ENCODE data around the gene RTN4RL1. TPM values are rescaled to one million over a fixed set of nuclear protein-coding genes. Genes with fewer than 3 reads are reported as not detected.

RTN4RL1 gene
- total and polyA plus RNA-seq, 2 of the 13 experiments (the other 11 are each of a cell fraction or from before 2014, with no cell fraction given), result 0.01 TPM; not detected in 1

- TF ChIP-seq HMGXB3 (CRISPR knock-in tag; IDR thresholded peaks at IDR 0.05; ENCODE audit: borderline replicate concordance) (no peak), FOXJ3 (CRISPR knock-in tag; IDR thresholded peaks at IDR 0.05; ENCODE audit: borderline replicate concordance) (no peak), TAF15 (IDR thresholded peaks at IDR 0.05; ENCODE audit: low read depth, low read length, poor library complexity, severe bottlenecking) (no peak), HNF4A (CRISPR knock-in tag; IDR thresholded peaks at IDR 0.05) (peak; percentile 80), FLYWCH1 (CRISPR knock-in tag; IDR thresholded peaks at IDR 0.05) (no peak), RAD21 (CRISPR knock-in tag; IDR thresholded peaks at IDR 0.05) (no peak), SKI (IDR thresholded peaks at IDR 0.05; ENCODE audit: partially characterized antibody) (no peak), SRY (CRISPR knock-in tag; IDR thresholded peaks at IDR 0.05) (no peak), ESRRA (CRISPR knock-in tag; IDR thresholded peaks at IDR 0.05; ENCODE audit: low read depth) (no peak), ZNF562 (CRISPR knock-in tag; IDR thresholded peaks at IDR 0.05; ENCODE audit: borderline replicate concordance) (no peak), PHB2 (IDR thresholded peaks at IDR 0.05; ENCODE audit: partially characterized antibody) (no peak), HBP1 (CRISPR knock-in tag; IDR thresholded peaks at IDR 0.05; ENCODE audit: low read depth) (no peak), PBX2 (CRISPR knock-in tag; IDR thresholded peaks at IDR 0.05) (0 out of 2 replicates have a peak, but pooled peaks have one; percentile 30), SMAD3 (CRISPR knock-in tag; IDR thresholded peaks at IDR 0.05) (peak; percentile 25; the same call in 1 of the 2 replicates), ZNF75D (CRISPR knock-in tag; IDR thresholded peaks at IDR 0.05; ENCODE audit: borderline replicate concordance) (no peak), ZFYVE20 (CRISPR knock-in tag; IDR thresholded peaks at IDR 0.05; ENCODE audit: borderline replicate concordance, low read depth) (no peak), SIX4 (CRISPR knock-in tag; IDR thresholded peaks at IDR 0.05) (no peak), ARNT (IDR thresholded peaks at IDR 0.05) (no peak), RXRB (CRISPR knock-in tag; IDR thresholded peaks at IDR 0.05; ENCODE audit: borderline replicate concordance) (no peak), ETV5 (CRISPR knock-in tag; IDR thresholded peaks at IDR 0.05; ENCODE audit: borderline replicate concordance) (peak; percentile 50; the same call in 1 of the 2 replicates), ZNF546 (CRISPR knock-in tag; conservative IDR thresholded peaks at IDR 0.05) (no peak), SCMH1 (CRISPR knock-in tag; IDR thresholded peaks at IDR 0.05; ENCODE audit: borderline replicate concordance) (no peak), HCFC1 (IDR thresholded peaks at IDR 0.05; ENCODE audit: low read depth, low read length) (no peak)
Measured at GRCh38 chr17:1995321-1995892, 29.7 kb downstream of the RTN4RL1 start (continued).

Measured in HepG2 (cell line).